Ishikawa (cell line): ENCODE measurements around the gene NR3C1.

Experiments
- CEBPB ChIP-seq: IDR thresholded peaks from 2 replicates; pipeline ENCODE4 v1.6.1; 2012
- CREB1 ChIP-seq: IDR thresholded peaks from 2 replicates; pipeline ENCODE4 v1.6.1; 2012; ENCODE audit warnings: low read depth
- EGR1 ChIP-seq: IDR thresholded peaks from 2 replicates; pipeline ENCODE4 v1.6.1; 2012
- EP300 ChIP-seq: IDR thresholded peaks from 2 replicates; pipeline ENCODE4 v1.6.1; 2012; ENCODE audit warnings: borderline replicate concordance
- FOXM1 ChIP-seq: IDR thresholded peaks from 2 replicates; pipeline ENCODE4 v1.6.1; 2012; ENCODE audit warnings: low read depth, borderline replicate concordance
- NFIC ChIP-seq: IDR thresholded peaks from 2 replicates; pipeline ENCODE4 v1.6.1; 2012
- RAD21 ChIP-seq: IDR thresholded peaks from 2 replicates; pipeline ENCODE4 v1.6.1; 2012; ENCODE audit warnings: low read depth
- TAF1 ChIP-seq: IDR thresholded peaks from 2 replicates; pipeline ENCODE4 v1.6.1; 2012; ENCODE audit warnings: low read depth, mild to moderate bottlenecking
- TCF12 ChIP-seq: IDR thresholded peaks from 2 replicates; pipeline ENCODE4 v1.6.1; 2012; ENCODE audit warnings: low read depth
- TEAD4 ChIP-seq: IDR thresholded peaks from 2 replicates; pipeline ENCODE4 v1.6.1; 2012
- USF1 ChIP-seq: IDR thresholded peaks from 2 replicates; pipeline ENCODE4 v1.6.1; 2012
- YY1 ChIP-seq: IDR thresholded peaks from 2 replicates; pipeline ENCODE4 v1.6.1; 2012; ENCODE audit warnings: low read depth
- ZBTB7A ChIP-seq: IDR thresholded peaks from 2 replicates; pipeline ENCODE4 v1.6.1; 2012; ENCODE audit warnings: low read depth
- TF ChIP-seq, protein P1 (sequence below): IDR thresholded peaks from 2 replicates; pipeline ENCODE4 v1.6.1; 2012
- TF ChIP-seq, protein P2 (sequence below): IDR thresholded peaks from 2 replicates; pipeline ENCODE4 v1.6.1; 2012; ENCODE audit warnings: low read depth, mild to moderate bottlenecking

The NR3C1 gene

GRCh38 chr5:143338658-143339366 is 64.7 kb downstream of the NR3C1 start:
- TF ChIP-seq TEAD4 (no peak), FOXM1 (no peak), YY1 (no peak), NFIC (no peak), RAD21 (no peak), CREB1 (no peak), CEBPB (no peak), TAF1 (no peak), ZBTB7A (no peak), EGR1 (no peak), TCF12 (no peak), EP300 (no peak), USF1 (no peak)
- TF ChIP-seq, protein P1, sequence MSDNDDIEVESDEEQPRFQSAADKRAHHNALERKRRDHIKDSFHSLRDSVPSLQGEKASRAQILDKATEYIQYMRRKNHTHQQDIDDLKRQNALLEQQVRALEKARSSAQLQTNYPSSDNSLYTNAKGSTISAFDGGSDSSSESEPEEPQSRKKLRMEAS: no peak
- TF ChIP-seq, protein P2, sequence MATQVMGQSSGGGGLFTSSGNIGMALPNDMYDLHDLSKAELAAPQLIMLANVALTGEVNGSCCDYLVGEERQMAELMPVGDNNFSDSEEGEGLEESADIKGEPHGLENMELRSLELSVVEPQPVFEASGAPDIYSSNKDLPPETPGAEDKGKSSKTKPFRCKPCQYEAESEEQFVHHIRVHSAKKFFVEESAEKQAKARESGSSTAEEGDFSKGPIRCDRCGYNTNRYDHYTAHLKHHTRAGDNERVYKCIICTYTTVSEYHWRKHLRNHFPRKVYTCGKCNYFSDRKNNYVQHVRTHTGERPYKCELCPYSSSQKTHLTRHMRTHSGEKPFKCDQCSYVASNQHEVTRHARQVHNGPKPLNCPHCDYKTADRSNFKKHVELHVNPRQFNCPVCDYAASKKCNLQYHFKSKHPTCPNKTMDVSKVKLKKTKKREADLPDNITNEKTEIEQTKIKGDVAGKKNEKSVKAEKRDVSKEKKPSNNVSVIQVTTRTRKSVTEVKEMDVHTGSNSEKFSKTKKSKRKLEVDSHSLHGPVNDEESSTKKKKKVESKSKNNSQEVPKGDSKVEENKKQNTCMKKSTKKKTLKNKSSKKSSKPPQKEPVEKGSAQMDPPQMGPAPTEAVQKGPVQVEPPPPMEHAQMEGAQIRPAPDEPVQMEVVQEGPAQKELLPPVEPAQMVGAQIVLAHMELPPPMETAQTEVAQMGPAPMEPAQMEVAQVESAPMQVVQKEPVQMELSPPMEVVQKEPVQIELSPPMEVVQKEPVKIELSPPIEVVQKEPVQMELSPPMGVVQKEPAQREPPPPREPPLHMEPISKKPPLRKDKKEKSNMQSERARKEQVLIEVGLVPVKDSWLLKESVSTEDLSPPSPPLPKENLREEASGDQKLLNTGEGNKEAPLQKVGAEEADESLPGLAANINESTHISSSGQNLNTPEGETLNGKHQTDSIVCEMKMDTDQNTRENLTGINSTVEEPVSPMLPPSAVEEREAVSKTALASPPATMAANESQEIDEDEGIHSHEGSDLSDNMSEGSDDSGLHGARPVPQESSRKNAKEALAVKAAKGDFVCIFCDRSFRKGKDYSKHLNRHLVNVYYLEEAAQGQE: no peak

- no peak for TF ChIP-seq NFIC
- no peak for TF ChIP-seq USF1
- no peak for TF ChIP-seq TCF12
- no peak for TF ChIP-seq EGR1
- TF ChIP-seq RAD21: no peak
- TF ChIP-seq CREB1: no peak
- TF ChIP-seq, protein P2: no peak
- TF ChIP-seq EP300: no peak
- TF ChIP-seq TAF1: no peak
- TF ChIP-seq TEAD4: no peak
- TF ChIP-seq, protein P1: no peak
- no peak for TF ChIP-seq FOXM1
- no peak for TF ChIP-seq YY1
- no peak for TF ChIP-seq CEBPB
- TF ChIP-seq ZBTB7A: no peak
Observed at GRCh38 chr5:143337946-143338345, 65.5 kb downstream of the NR3C1 start.

- TF ChIP-seq USF1: no peak
- TF ChIP-seq EP300: no peak
- no peak for TF ChIP-seq YY1
- no peak for TF ChIP-seq ZBTB7A
- TF ChIP-seq TCF12: no peak
- no peak for TF ChIP-seq TEAD4
- TF ChIP-seq, protein P1: no peak
- no peak for TF ChIP-seq RAD21
Observed at GRCh38 chr5:143336485-143336884, 67.0 kb downstream of the NR3C1 start.

DNA sequence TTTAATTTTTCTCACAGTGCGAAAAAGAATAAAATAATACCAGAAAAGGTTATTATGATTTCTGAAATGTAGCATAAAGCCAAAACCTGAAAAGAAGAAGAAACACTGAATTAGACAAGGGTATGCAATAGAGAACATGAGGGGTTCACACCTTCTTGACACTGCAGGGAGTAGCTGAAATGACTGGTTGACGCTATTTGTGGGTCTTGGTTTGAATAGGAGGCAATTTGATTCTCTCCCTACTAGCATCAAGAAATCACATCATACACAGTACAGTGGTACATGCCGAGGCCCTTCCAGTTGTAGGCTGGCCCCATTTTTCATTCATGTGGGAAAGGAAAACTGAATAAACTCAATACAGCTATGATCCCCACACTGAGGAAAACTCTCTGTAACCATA is 68.6 kb downstream of the NR3C1 start:
- TF ChIP-seq EP300: no peak
- TF ChIP-seq CREB1: no peak
- no peak for TF ChIP-seq TCF12
- no peak for TF ChIP-seq NFIC
- TF ChIP-seq, protein P2: no peak
- TF ChIP-seq RAD21: no peak
